Memory B cell (primary cell): ENCODE data around the gene DNMT3A.
A peak's percentile ranks its signal among the peaks of the same experiment; 100 is the strongest.
"Not testable (repeated sequence)": the region's sequence is repeated elsewhere in the genome, so short reads cannot be mapped to it uniquely, and the experiment has no call there.

ENCODE experiments used
- ATAC-seq: fragments of 150-1000 bp; cut with Tn5 transposase; 2 replicates; pipeline ENCODE4 v1.10.0; 2021; ENCODE audit warnings: low read depth, mild to moderate bottlenecking, moderate library complexity
- DNase-seq, 2 donors: peaks; one replicate each; pipeline ENCODE4 v3.0.0; 2022; ENCODE audit warnings: low spot score in 2 of 2
- H3K27ac Mint-ChIP-seq: one replicate; pipeline ENCODE4 v1.8.0; 2022; ENCODE audit warnings: mild to moderate bottlenecking, moderate library complexity, mixed read lengths
- H3K27me3 Mint-ChIP-seq: one replicate; pipeline ENCODE4 v1.8.0; 2022; ENCODE audit warnings: mixed read lengths
- H3K36me3 Mint-ChIP-seq: one replicate; pipeline ENCODE4 v1.8.0; 2022; ENCODE audit warnings: mild to moderate bottlenecking, mixed read lengths
- H3K4me1 Mint-ChIP-seq: one replicate; pipeline ENCODE4 v1.8.0; 2022; ENCODE audit warnings: mixed read lengths
- H3K4me3 Mint-ChIP-seq: one replicate; pipeline ENCODE4 v1.8.0; 2022; ENCODE audit warnings: mild to moderate bottlenecking, moderate library complexity, mixed read lengths
- H3K9me3 Mint-ChIP-seq: one replicate; pipeline ENCODE4 v1.8.0; 2022; ENCODE audit warnings: mixed read lengths

Gene DNMT3A

DNA sequence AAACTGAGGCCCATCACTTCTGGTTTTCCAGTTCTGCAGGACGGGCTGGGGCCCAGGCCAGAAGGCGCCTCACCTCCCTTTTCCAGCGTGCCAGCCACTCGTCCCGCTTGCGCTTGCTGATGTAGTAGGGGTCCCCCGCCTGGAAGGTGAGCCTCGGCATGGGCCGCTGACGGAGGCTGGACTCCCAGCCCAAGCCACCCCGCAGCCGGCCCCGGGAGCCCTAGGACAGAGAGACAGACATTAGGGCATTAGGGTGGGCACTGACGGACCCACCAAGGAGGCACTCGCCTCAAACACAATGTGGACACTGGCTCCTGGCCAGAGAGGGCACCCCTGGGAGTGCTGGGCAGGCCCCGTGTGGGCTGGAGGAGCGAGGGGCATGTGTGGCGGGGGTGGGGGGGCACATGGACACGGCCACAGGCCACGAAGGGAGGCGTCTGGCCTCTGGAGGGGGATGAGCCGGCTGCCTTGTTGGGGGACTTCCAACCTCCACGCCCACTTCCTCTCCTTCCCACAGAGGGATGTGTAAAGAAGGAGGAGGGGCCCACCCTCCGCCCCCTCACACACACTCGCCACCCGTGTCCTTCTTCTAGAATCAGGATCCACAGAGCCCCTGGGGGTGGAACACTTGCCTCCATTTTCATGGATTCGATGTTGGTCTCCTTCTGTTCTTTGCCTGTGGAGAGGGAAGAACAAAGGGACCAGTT lies 66.7 kb downstream of the DNMT3A start:
- Mint-ChIP-seq H3K27me3 (no peaks in the 10 kb centered on the region), H3K4me3 (peak overlapping the region; percentile 61), H3K9me3 (no peaks in the 10 kb centered on the region), H3K27ac (peak overlapping the region; percentile 92), H3K4me1 (peaks cover 42% of the 10 kb centered on the region), H3K36me3 (peaks cover 5% of the 10 kb centered on the region)
- no peak for ATAC-seq
- no peak for DNase-seq

DNA sequence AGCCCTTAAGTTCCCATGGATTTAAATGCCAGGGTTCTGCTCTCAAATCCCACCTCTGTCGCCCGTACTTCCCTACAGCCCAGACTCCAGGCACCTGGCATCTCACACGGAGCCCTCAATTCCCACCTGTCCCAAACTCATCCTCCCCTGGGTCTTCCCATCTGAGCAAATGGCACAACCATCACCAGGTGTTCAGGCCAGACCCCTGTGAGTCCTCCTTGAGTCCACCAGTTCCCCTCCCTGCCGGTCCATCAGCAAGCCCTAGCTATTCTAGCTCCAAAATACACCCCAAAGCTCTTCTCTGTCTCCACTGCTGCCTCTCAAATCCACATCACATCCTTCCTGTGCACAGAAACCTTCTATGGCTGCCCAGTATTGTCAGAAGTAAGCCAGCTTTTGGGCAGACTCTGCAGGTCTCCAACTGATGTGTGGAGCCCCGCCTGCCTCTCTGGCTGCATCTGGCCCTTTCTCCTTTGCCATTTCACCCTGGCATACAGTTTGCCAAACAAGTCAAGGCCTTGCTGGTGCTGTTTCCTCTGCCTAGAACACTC lies 67.7 kb downstream of the DNMT3A start:
- Mint-ChIP-seq H3K27me3 (no peaks in the 10 kb centered on the region), H3K4me3 (peak overlapping the region; percentile 57), H3K4me1 (peaks cover 34% of the 10 kb centered on the region), H3K36me3 (peaks cover 10% of the 10 kb centered on the region), H3K9me3 (no peaks in the 10 kb centered on the region), H3K27ac (peak overlapping the region; percentile 92)
- no peak for ATAC-seq
- DNase-seq = no peak

DNA sequence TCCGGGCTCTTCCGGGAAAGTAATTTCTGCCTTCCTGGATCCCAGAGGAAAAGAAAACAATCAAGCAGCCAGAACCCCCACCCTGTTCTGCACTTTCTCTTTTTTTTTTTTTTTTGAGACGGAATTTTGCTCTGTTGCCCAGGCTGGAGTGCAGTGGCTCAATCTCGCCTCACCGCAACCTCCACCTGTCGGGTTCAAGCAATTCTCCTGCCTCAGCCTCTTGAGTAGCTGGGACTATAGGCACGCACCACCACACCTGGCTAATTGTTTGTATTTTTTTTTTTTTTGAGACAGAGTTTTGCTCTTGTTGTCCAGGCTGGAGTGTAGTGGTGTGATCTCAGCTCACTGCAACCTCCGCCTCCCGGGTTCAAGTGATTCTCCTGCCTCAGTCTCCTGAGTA lies 69.0 kb downstream of the DNMT3A start:
- H3K9me3 Mint-ChIP-seq, DNase-seq, ATAC-seq, H3K27me3 Mint-ChIP-seq, H3K4me3 Mint-ChIP-seq, H3K36me3 Mint-ChIP-seq: not testable (repeated sequence)
- peak overlapping the region; percentile 92 for H3K27ac Mint-ChIP-seq
- peaks cover 27% of the 10 kb centered on the region for H3K4me1 Mint-ChIP-seq

DNA sequence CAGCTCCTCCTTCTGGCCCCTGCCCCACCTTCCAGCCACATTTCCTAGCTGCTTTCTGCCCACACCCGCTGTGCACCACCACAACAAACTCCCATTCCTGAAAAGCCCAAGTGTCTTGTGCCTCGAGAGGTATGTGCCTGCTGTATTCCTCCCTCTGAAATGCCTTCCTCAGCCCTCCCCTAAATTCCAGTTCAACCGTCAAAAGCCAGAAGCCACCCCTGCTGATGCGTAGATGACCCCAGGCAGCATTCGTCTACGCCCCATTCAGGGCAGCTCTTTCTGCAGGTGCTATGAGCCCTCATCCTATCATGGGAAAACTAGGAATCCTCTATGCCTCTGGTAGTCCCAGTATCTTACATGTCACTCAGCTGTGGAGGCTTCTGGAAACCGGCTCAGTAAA lies 71.7 kb downstream of the DNMT3A start:
- DNase-seq = no peak
- Mint-ChIP-seq H3K27ac (no peak overlapping the region), H3K9me3 (no peaks in the 10 kb centered on the region), H3K27me3 (no peaks in the 10 kb centered on the region), H3K36me3 (peaks cover 10% of the 10 kb centered on the region), H3K4me1 (peaks cover 14% of the 10 kb centered on the region), H3K4me3 (no peak overlapping the region)
- no peak for ATAC-seq

DNA sequence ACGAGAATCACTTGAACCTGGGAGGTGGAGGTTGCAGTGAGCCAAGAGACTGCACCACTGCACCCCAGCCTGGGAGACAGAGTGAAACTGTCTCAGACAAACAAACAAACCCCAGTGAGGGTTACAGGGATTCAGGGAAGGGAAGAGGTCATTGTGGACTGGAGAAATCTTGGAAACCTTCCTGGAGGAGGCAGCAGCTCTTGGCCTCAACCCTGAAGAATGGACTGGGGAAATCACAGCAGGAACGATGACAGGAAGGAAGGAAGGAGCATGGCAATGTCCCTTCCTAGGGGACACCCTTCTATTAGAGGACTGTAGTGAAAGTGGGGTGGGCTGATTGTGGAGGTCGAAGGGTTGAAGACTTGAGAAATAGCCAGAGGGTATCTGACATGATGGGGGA lies 72.5 kb downstream of the DNMT3A start:
- no peaks in the 10 kb centered on the region for H3K27me3 Mint-ChIP-seq
- H3K36me3 Mint-ChIP-seq = peaks cover 10% of the 10 kb centered on the region
- no peak for ATAC-seq
- no peak for DNase-seq
- no peak overlapping the region for H3K27ac Mint-ChIP-seq
- H3K4me3 Mint-ChIP-seq = no peak overlapping the region
- H3K9me3 Mint-ChIP-seq = no peaks in the 10 kb centered on the region
- H3K4me1 Mint-ChIP-seq = peaks cover 10% of the 10 kb centered on the region

DNA sequence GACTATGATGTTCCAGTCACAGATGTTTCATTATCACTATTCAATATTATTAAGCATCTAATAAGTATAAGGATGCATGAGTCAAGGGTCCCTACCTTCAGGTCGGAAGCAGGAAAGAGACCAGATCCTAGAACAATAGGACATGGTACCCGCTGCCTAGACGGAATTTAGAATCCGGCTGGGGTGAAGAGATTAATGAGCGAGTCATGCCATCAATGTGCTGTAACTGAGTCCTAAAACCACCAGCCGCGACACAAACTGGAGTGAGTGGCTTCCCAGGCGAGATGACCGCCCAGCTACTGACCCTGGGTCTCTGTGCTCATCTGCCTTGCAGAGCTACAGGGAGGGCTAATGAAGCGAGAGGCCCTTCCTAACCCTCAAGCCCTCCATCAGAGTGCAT lies 73.6 kb downstream of the DNMT3A start:
- Mint-ChIP-seq H3K4me1 (no peaks in the 10 kb centered on the region), H3K9me3 (no peaks in the 10 kb centered on the region), H3K4me3 (no peak overlapping the region), H3K27ac (no peak overlapping the region), H3K27me3 (no peaks in the 10 kb centered on the region), H3K36me3 (peaks cover 10% of the 10 kb centered on the region)
- ATAC-seq (no peak), DNase-seq (no peak)

DNA sequence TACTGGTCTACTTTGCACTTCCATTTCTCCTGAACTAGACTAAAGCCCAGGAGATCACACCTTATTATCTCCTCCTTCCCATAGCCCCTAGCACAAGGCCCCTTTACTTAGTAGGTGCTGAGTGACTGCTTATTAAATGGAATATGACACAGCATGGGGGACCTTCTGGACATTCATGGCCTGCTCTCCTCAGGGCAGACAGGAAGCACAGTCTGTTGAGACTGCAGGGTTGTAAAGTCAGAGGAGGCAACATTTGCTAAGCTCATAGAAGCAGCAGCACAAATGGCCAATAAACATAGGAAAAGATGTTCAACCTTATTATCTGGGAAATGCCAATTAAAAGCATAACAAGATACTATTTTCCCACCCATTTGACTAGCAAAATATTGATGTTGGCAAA lies 75.3 kb downstream of the DNMT3A start:
- ATAC-seq (no peak), DNase-seq (no peak)
- no peak overlapping the region for H3K4me3 Mint-ChIP-seq
- peaks cover 3% of the 10 kb centered on the region for H3K4me1 Mint-ChIP-seq
- H3K36me3 Mint-ChIP-seq = peaks cover 14% of the 10 kb centered on the region
- no peaks in the 10 kb centered on the region for H3K9me3 Mint-ChIP-seq
- no peak overlapping the region for H3K27ac Mint-ChIP-seq
- no peaks in the 10 kb centered on the region for H3K27me3 Mint-ChIP-seq

DNA sequence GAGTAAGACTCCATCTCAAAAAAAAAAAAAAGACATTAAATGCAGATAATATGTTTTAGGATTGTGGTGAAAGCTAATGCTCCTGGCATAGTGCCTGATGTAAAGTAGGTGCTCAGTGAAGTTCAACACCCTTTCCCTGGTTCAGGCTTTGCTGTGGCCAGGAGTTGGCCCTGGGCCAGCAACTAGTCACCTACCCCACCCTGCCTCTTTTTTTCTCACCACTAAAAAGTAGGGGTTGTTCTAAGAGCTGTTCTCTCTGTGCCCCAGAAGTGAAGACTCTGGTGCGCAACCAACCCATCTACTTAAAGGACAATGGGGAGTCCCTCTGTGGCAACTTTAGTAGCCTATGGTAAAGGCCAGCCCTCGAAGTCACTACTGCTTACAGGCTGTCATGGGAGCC lies 75.9 kb downstream of the DNMT3A start:
- no peak overlapping the region for H3K27ac Mint-ChIP-seq
- DNase-seq = no peak
- no peak for ATAC-seq
- no peaks in the 10 kb centered on the region for H3K9me3 Mint-ChIP-seq
- H3K4me1 Mint-ChIP-seq = peaks cover 3% of the 10 kb centered on the region
- no peak overlapping the region for H3K4me3 Mint-ChIP-seq
- H3K36me3 Mint-ChIP-seq = peaks cover 14% of the 10 kb centered on the region
- no peaks in the 10 kb centered on the region for H3K27me3 Mint-ChIP-seq

DNA sequence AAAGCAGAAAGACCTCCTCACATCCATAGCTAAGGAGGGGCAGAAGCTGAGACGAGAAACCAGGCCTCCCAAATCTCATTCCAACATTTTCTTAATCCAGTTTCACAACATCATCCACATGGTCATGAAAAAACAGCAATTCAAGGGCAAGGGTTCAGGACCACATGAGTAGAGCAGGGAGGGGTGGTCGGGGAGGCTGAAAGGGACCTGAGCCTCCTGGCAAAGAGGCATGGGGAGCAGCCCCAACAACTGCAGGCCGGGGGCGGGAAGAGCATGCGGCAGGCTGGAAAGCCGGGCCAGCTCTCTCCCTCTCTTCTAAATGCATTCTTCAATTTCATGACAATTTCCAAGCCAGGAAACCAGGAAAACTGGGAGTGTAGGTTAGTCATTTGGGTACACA lies 76.7 kb downstream of the DNMT3A start:
- no peaks in the 10 kb centered on the region for H3K27me3 Mint-ChIP-seq
- H3K27ac Mint-ChIP-seq = no peak overlapping the region
- DNase-seq = no peak
- H3K4me1 Mint-ChIP-seq = peaks cover 3% of the 10 kb centered on the region
- H3K9me3 Mint-ChIP-seq = no peaks in the 10 kb centered on the region
- H3K4me3 Mint-ChIP-seq = no peak overlapping the region
- ATAC-seq = no peak
- H3K36me3 Mint-ChIP-seq = peaks cover 12% of the 10 kb centered on the region

DNA sequence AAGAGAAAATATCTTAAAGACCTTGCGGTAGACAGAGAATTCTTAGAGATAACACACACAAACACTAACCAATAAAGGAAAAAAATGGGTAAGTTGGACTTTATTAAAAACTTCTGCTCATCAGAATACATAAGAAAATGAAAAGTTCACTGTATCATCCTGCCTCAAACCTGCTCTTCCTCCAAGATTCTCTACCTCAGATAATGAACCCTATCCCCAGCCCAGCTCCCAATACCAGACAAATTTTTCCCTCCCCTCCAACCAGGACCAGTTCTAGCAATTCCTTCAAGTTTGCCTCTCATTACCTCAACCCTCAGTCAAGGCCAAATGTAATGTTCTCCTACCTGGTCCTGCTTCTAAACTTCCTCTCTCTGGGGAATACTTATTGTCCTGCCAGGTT lies 79.4 kb downstream of the DNMT3A start:
- H3K27ac Mint-ChIP-seq = no peak overlapping the region

DNA sequence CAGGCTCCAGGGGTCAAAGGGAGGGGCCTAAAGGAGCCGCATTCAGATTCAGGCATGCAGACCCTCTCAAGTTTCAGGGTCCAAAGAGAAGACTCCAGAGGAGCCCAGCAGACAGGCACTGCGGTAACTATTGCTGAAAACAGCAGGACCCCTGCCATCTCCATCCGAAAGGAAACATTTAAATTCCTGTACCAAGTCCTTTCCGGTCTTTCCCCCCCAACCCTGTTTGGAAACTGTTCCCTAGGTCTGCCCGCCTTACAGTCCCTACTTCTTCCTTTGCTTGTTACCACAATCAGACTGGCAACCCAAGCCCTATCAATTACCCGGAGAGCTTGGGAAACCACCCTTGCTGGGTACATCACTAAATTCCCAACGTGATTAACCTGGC lies 82.0 kb downstream of the DNMT3A start:
- Mint-ChIP-seq H3K27ac (no peak overlapping the region), H3K4me3 (no peak overlapping the region), H3K9me3 (no peaks in the 10 kb centered on the region), H3K36me3 (peaks cover 13% of the 10 kb centered on the region), H3K27me3 (no peaks in the 10 kb centered on the region), H3K4me1 (peaks cover 3% of the 10 kb centered on the region)
- DNase-seq = no peak
- no peak for ATAC-seq

More for the DNA sequence above, 79.4 kb downstream of the DNMT3A start:
- H3K4me3 Mint-ChIP-seq = no peak overlapping the region
- peaks cover 3% of the 10 kb centered on the region for H3K4me1 Mint-ChIP-seq
- no peak for ATAC-seq
- no peaks in the 10 kb centered on the region for H3K9me3 Mint-ChIP-seq
- peaks cover 8% of the 10 kb centered on the region for H3K36me3 Mint-ChIP-seq
- H3K27me3 Mint-ChIP-seq = no peaks in the 10 kb centered on the region
- DNase-seq = no peak

DNA sequence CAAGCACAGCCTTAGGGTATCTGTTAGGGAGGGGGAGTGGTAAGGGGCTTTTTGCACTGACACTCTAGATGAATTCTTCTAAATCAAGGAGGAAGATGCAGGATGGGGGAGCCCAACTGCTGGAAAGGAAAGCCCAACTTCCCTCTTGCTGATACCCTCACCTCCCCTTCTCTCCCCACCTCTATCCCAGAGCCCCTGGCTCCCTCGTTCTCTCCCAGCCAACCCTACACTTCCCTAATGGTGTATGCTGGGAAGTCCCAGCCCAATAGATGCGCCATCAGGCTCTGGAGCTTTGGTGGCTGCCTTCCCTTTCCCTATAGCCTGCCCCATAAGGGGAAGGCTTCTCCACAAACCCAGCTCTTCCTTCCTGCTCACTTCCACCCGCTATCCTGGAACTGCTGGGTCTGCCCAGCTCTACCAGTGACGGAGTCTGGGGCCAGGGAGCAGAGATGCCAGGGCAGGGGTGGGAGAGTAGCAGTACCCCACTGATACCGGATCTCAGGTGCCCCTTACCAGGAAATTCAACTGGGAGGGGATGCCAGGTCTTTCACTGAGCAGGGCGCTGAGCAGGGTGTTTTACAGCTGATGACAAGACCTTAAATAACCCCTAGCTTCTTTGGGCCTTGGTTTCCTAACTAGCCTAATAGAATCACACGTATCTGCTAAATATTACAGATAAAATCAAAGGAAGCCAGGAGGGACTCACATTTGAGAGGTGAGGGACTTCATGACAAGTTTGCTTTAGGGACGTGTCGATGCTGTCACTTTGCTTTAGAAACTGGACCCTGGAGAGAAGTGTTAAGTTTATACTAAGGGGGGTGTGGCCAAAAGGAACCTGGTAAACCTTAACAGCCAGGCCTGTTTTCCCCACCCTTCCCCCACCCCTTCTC lies 82.6 kb downstream of the DNMT3A start:
- Mint-ChIP-seq H3K36me3 (peaks cover 13% of the 10 kb centered on the region), H3K27ac (no peak overlapping the region), H3K9me3 (no peaks in the 10 kb centered on the region), H3K4me3 (no peak overlapping the region), H3K4me1 (peaks cover 3% of the 10 kb centered on the region), H3K27me3 (no peaks in the 10 kb centered on the region)
- DNase-seq = no peak
- no peak for ATAC-seq

DNA sequence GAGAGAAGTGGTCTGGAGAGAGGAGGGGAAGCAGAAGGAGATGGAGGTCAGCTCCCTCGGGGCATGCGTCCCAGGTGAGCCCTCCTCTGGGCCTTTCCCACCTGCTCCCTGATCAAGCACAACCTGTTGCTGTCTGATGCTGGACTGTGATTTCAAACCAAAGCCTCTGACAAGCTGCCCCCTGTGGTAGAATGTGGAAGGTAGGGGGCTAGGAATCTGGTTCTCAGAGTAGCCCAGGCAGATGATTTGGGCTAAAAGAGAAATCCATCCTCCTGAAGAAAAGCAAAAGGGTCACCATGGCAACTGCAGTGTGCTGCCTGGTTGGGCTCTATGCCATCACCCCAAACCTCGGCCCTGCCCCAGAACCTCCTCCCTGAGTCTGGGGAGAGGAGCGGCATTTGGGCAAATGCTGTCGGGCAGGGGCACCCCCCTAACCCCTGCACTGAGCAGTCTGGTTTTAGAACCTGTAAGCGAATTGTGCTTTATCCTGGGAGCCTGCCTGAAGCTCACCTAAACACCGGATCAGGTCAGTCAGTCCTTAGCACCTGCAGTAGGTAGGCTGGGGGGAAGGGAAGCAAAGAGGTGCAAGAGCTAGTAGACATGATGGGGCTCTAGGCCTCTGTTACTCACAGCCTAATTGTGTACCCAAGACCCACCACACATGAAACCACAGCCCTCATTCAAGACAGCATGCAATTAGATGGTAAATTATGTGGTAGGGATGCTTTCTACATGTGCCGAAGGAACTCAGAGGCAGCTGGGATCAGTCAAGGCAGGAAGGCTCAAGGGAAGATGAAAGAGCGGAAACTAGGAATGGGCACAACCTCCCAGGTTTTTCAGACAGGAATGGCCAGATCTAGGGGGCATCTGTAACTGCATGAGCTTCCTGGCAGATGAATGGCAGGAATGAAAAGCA lies 83.5 kb downstream of the DNMT3A start:
- no peak for DNase-seq
- Mint-ChIP-seq H3K27me3 (no peaks in the 10 kb centered on the region), H3K27ac (no peak overlapping the region), H3K4me1 (peaks cover 3% of the 10 kb centered on the region), H3K9me3 (no peaks in the 10 kb centered on the region), H3K4me3 (no peak overlapping the region), H3K36me3 (peaks cover 13% of the 10 kb centered on the region)
- no peak for ATAC-seq
